ENCODE measurements around the gene IGSF6. TPM values are rescaled to one million over a fixed set of nuclear protein-coding genes. Genes with fewer than 3 reads are reported as not detected.

Gene IGSF6
- total and polyA plus RNA-seq, 2 of the 13 experiments (the other 11 are each of a cell fraction or from before 2014, with no cell fraction given), result not detected

DNA sequence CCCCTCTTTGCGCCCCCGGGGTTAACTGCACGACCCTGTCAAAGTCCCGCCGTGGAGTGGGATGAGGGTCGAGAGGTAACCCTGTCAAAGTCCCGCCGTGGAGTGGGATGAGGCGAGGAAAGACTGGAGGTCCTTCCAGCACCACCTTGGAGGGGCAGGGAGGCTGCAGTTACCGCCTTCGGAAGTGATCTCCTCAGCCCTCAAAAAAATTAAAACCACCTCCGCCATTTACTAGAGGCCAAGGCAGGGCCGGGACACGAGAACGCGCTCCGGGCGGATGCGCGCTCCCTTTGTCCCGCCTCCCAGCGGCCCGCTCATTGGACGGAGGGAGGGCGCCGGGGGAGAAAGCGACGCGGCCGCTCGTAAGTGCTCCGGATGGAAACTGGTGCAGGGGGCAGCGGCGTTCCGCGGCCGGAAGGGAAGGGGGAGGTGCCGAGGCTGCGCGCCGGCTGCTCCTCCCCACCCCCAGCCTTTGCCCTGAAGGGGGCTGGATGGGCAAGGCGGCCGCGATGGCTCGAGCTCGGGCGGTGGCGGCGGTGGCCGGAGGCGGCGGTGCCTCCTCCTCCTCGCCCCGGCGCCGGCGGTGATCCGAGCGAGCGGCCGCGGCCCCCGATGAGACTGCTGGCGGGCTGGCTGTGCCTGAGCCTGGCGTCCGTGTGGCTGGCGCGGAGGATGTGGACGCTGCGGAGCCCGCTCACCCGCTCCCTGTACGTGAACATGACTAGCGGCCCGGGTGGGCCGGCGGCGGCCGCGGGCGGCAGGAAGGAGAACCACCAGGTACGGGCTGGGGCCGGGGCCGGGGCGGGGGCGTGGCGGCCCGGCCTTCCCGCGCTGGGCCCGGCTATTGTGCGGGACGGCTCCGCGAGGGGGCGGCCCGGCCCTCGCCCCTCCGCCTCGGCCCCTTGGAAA is 53.0 kb downstream of the IGSF6 start, which contains the start of gene METTL9 (continued):
- TF ChIP-seq CSRNP2 (CRISPR knock-in tag; conservative IDR thresholded peaks at IDR 0.05; ENCODE audit: low read depth), result peak; percentile 92
- peak; percentile 93 for TF ChIP-seq ZNF784 (CRISPR knock-in tag; IDR thresholded peaks at IDR 0.05; ENCODE audit: borderline replicate concordance)
- peak; percentile 87 for TF ChIP-seq SOX5 (CRISPR knock-in tag; IDR thresholded peaks at IDR 0.05; ENCODE audit: borderline replicate concordance)
- TF ChIP-seq KDM3A (CRISPR knock-in tag; IDR thresholded peaks at IDR 0.05; ENCODE audit: low read depth), result peak; percentile 100
- TF ChIP-seq, protein P1, sequence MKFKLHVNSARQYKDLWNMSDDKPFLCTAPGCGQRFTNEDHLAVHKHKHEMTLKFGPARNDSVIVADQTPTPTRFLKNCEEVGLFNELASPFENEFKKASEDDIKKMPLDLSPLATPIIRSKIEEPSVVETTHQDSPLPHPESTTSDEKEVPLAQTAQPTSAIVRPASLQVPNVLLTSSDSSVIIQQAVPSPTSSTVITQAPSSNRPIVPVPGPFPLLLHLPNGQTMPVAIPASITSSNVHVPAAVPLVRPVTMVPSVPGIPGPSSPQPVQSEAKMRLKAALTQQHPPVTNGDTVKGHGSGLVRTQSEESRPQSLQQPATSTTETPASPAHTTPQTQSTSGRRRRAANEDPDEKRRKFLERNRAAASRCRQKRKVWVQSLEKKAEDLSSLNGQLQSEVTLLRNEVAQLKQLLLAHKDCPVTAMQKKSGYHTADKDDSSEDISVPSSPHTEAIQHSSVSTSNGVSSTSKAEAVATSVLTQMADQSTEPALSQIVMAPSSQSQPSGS (CRISPR knock-in tag; IDR thresholded peaks at IDR 0.05), result peak; percentile 96
- peak; percentile 98; the same call in 1 of the 2 replicates for TF ChIP-seq MEIS1 (CRISPR knock-in tag; IDR thresholded peaks at IDR 0.05; ENCODE audit: borderline replicate concordance)
- TF ChIP-seq ZNF556 (CRISPR knock-in tag; IDR thresholded peaks at IDR 0.05; ENCODE audit: borderline replicate concordance), result peak; percentile 99
- TF ChIP-seq, protein P2, sequence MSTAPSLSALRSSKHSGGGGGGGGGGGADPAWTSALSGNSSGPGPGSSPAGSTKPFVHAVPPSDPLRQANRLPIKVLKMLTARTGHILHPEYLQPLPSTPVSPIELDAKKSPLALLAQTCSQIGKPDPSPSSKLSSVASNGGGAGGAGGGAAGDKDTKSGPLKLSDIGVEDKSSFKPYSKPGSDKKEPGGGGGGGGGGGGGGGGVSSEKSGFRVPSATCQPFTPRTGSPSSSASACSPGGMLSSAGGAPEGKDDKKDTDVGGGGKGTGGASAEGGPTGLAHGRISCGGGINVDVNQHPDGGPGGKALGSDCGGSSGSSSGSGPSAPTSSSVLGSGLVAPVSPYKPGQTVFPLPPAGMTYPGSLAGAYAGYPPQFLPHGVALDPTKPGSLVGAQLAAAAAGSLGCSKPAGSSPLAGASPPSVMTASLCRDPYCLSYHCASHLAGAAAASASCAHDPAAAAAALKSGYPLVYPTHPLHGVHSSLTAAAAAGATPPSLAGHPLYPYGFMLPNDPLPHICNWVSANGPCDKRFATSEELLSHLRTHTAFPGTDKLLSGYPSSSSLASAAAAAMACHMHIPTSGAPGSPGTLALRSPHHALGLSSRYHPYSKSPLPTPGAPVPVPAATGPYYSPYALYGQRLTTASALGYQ (CRISPR knock-in tag; IDR thresholded peaks at IDR 0.05), result peak; percentile 75; the same call in 1 of the 2 replicates
- 0 out of 2 replicates have a peak, but pooled peaks have one; percentile 48 for TF ChIP-seq ZNF17 (CRISPR knock-in tag; IDR thresholded peaks at IDR 0.05)
- TF ChIP-seq, protein P3, sequence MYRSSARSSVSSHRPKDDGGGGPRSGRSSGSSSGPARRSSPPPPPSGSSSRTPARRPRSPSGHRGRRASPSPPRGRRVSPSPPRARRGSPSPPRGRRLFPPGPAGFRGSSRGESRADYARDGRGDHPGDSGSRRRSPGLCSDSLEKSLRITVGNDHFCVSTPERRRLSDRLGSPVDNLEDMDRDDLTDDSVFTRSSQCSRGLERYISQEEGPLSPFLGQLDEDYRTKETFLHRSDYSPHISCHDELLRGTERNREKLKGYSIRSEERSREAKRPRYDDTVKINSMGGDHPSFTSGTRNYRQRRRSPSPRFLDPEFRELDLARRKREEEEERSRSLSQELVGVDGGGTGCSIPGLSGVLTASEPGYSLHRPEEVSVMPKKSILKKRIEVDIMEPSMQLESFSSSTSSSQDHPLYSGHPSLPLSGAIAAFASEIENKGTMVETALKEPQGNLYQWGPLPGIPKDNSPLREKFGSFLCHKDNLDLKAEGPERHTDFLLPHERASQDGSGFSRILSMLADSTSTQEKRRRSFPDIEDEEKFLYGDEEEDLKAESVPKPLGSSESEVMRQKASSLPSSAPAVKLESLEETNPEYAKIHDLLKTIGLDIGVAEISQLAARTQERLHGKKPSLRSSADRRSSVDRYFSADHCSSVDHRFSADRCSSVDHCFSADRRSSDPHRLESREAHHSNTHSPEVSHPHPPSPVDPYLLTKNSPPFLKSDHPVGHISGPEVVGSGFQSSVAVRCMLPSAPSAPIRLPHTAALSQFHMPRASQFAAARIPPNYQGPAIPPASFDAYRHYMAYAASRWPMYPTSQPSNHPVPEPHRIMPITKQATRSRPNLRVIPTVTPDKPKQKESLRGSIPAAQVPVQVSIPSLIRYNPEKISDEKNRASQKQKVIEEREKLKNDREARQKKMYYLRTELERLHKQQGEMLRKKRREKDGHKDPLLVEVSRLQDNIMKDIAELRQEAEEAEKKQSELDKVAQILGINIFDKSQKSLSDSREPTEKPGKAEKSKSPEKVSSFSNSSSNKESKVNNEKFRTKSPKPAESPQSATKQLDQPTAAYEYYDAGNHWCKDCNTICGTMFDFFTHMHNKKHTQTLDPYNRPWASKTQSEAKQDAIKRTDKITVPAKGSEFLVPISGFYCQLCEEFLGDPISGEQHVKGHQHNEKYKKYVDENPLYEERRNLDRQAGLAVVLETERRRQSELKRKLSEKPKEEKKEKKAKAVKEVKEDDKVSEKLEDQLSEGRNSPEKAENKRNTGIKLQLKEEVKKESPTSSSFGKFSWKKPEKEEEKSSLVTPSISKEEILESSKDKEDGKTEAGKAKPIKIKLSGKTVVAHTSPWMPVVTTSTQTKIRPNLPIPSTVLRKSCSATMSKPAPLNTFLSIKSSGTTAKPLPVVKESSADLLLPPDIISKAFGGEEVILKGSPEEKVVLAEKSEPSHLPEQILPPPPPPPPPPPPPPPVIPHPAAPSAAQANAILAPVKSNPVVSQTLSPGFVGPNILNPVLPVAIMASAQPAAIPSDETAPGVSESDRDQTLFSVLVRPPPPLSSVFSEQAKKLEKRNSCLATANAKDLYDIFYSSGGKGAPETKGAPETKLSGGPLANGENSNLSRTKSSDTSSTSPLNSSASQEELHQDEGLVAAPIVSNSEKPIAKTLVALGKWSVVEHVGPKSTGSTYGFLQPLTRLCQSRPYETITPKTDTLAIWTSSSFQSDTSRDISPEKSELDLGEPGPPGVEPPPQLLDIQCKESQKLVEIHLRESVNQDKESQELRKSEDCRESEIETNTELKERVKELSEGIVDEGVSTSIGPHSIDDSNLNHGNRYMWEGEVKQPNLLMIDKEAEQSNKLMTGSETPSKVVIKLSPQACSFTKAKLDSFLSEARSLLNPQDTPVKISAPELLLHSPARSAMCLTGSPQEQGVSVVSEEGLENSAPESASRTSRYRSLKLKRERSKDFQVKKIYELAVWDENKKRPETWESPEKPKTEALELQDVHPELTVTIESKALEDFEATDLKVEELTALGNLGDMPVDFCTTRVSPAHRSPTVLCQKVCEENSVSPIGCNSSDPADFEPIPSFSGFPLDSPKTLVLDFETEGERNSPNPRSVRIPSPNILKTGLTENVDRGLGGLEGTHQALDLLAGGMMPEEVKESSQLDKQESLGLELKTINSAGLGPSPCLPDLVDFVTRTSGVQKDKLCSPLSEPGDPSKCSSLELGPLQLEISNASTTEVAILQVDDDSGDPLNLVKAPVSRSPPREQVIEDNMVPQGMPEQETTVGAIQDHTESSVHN (CRISPR knock-in tag; IDR thresholded peaks at IDR 0.05), result peak; percentile 95; the same call in 1 of the 2 replicates
- no peak; the same call in none of the 2 replicates for TF ChIP-seq MTF1 (CRISPR knock-in tag; IDR thresholded peaks at IDR 0.05)
- no peak for TF ChIP-seq RARG (CRISPR knock-in tag; IDR thresholded peaks at IDR 0.05; ENCODE audit: low read depth)
- TF ChIP-seq ZNF761 (CRISPR knock-in tag; conservative IDR thresholded peaks at IDR 0.05), result peak; percentile 99
